Neural cell (in vitro differentiated cells): ENCODE data around the gene GOSR1. TPM values are rescaled to one million over a fixed set of nuclear protein-coding genes. Genes with fewer than 3 reads are reported as not detected.
"Not testable (repeated sequence)": the region's sequence is repeated elsewhere in the genome, so short reads cannot be mapped to it uniquely, and the experiment has no call there.

ENCODE experiments used
- H2AFZ ChIP-seq: fragments of 200-600, 300-800 bp; sonication (generic), shearing (Covaris generic); 2 replicates; pipeline ENCODE4 v1.6.0; 2014; ENCODE audit warnings: low read depth, mild to moderate bottlenecking, antibody characterized with exemption, low read length, moderate library complexity
- H3F3A ChIP-seq: fragments of 200-600 bp; shearing (Covaris generic); 2 replicates; pipeline ENCODE4 v1.6.1; 2016; ENCODE audit warnings: mild to moderate bottlenecking, moderate library complexity, mixed read lengths, antibody characterized with exemption, low read length; ENCODE audit not compliant: insufficient read depth, poor library complexity, severe bottlenecking
- H3K27ac ChIP-seq: fragments of 200-600, 300-800 bp; sonication (generic), shearing (Covaris generic); 2 replicates; pipeline ENCODE4 v1.5.1; 2014; ENCODE audit warnings: mild to moderate bottlenecking, low read length, moderate library complexity
- H3K27me3 ChIP-seq: fragments of 300-800, 200-600 bp; sonication (generic), shearing (Covaris generic); 2 replicates; pipeline ENCODE4 v1.6.0; 2014; ENCODE audit warnings: mild to moderate bottlenecking, low read depth, low read length, moderate library complexity; ENCODE audit not compliant: insufficient read depth
- H3K36me3 ChIP-seq: fragments of 300-800, 200-600 bp; sonication (generic), shearing (Covaris generic); 2 replicates; pipeline ENCODE4 v1.5.1; 2014; ENCODE audit warnings: mild to moderate bottlenecking, antibody characterized with exemption, low read length, moderate library complexity; ENCODE audit not compliant: insufficient read depth
- H3K4me2 ChIP-seq: fragments of 300-800, 200-600 bp; sonication (generic), shearing (Covaris generic); 2 replicates; pipeline ENCODE4 v1.6.0; 2014; ENCODE audit warnings: mild to moderate bottlenecking, low read length
- H3K4me3 ChIP-seq: fragments of 300-800, 200-600 bp; sonication (generic), shearing (Covaris generic); 2 replicates; pipeline ENCODE4 v1.5.1; 2014; ENCODE audit warnings: mild to moderate bottlenecking, low read length, moderate library complexity
- H3K79me2 ChIP-seq: fragments of 200-600 bp; shearing (Covaris generic); replicated peaks from 2 replicates; pipeline ENCODE4 v1.6.0; 2014; ENCODE audit warnings: mild to moderate bottlenecking, low read length, moderate library complexity; ENCODE audit not compliant: insufficient read depth
- H3K9ac ChIP-seq: fragments of 300-800, 200-600 bp; sonication (generic), shearing (Covaris generic); 2 replicates; pipeline ENCODE4 v1.6.1; 2016; ENCODE audit warnings: mild to moderate bottlenecking, low read length, mixed read lengths
- H3K9me2 ChIP-seq: fragments of 200-600 bp; shearing (Covaris generic); 2 replicates; pipeline ENCODE4 v1.6.1; 2016; ENCODE audit warnings: mild to moderate bottlenecking, low read length, mixed read lengths; ENCODE audit not compliant: insufficient read depth
- H3K9me3 ChIP-seq: fragments of 200-600, 300-800 bp; sonication (generic), shearing (Covaris generic); 2 replicates; pipeline ENCODE4 v1.6.1; 2016; ENCODE audit warnings: mild to moderate bottlenecking, mixed run types, low read length, moderate library complexity, mixed read lengths
- H4K20me1 ChIP-seq: fragments of 200-600 bp; shearing (Covaris generic); 2 replicates; pipeline ENCODE4 v1.6.1; 2016; ENCODE audit warnings: mild to moderate bottlenecking, mixed run types; ENCODE audit not compliant: insufficient read depth
- EP300 ChIP-seq: fragments of 450-650 bp; conservative IDR thresholded peaks from 2 replicates; pipeline ENCODE4 v1.6.1; 2014; ENCODE audit warnings: antibody characterized with exemption, mild to moderate bottlenecking, moderate library complexity; ENCODE audit not compliant: poor library complexity, severe bottlenecking
- EZH2 ChIP-seq: fragments of 200-600, 300-800 bp; shearing (Covaris generic), sonication (generic); IDR thresholded peaks from 2 replicates; pipeline ENCODE4 v1.6.1; 2014; ENCODE audit warnings: antibody characterized with exemption, low read length, borderline replicate concordance, mild to moderate bottlenecking; ENCODE audit not compliant: insufficient read depth, poor library complexity, severe bottlenecking
- MXI1 ChIP-seq: fragments of 450-650 bp; conservative IDR thresholded peaks from 2 replicates; pipeline ENCODE4 v1.6.1; 2014; ENCODE audit warnings: antibody characterized with exemption, mild to moderate bottlenecking; ENCODE audit not compliant: poor library complexity, severe bottlenecking
- POLR2AphosphoS5 ChIP-seq: IDR thresholded peaks from 2 replicates; pipeline ENCODE4 v1.6.1; 2012
- RAD21 ChIP-seq: fragments of 450-650 bp; conservative IDR thresholded peaks from 2 replicates; pipeline ENCODE4 v1.6.1; 2014; ENCODE audit warnings: antibody characterized with exemption, mild to moderate bottlenecking, moderate library complexity
- SMC3 ChIP-seq: fragments of 450-650 bp; conservative IDR thresholded peaks from 2 replicates; pipeline ENCODE4 v1.6.1; 2014; ENCODE audit warnings: antibody characterized with exemption, mild to moderate bottlenecking, moderate library complexity; ENCODE audit not compliant: poor library complexity
- TAF1 ChIP-seq: IDR thresholded peaks from 2 replicates; pipeline ENCODE4 v1.6.1; 2012; ENCODE audit warnings: low read depth
- polyA plus RNA-seq: library from polyadenylated mRNA; depleted of rRNA; stranded (reverse); fragments of >200 nt; gene quantifications from 2 replicates; pipeline ENCODE4 v1.2.3, GENCODE V29; 2014
- TF ChIP-seq, protein P1 (sequence below): IDR thresholded peaks from 2 replicates; pipeline ENCODE4 v1.6.1; 2012; ENCODE audit warnings: borderline replicate concordance
- TF ChIP-seq, protein P2 (sequence below): fragments of 450-650 bp; IDR thresholded peaks from 2 replicates; pipeline ENCODE4 v1.5.1; 2014; ENCODE audit warnings: antibody characterized with exemption, mild to moderate bottlenecking, moderate library complexity; ENCODE audit not compliant: poor library complexity, severe bottlenecking

GOSR1 gene
- polyA plus RNA-seq, 1 donor from 2014 or later = 20.1 TPM

DNA sequence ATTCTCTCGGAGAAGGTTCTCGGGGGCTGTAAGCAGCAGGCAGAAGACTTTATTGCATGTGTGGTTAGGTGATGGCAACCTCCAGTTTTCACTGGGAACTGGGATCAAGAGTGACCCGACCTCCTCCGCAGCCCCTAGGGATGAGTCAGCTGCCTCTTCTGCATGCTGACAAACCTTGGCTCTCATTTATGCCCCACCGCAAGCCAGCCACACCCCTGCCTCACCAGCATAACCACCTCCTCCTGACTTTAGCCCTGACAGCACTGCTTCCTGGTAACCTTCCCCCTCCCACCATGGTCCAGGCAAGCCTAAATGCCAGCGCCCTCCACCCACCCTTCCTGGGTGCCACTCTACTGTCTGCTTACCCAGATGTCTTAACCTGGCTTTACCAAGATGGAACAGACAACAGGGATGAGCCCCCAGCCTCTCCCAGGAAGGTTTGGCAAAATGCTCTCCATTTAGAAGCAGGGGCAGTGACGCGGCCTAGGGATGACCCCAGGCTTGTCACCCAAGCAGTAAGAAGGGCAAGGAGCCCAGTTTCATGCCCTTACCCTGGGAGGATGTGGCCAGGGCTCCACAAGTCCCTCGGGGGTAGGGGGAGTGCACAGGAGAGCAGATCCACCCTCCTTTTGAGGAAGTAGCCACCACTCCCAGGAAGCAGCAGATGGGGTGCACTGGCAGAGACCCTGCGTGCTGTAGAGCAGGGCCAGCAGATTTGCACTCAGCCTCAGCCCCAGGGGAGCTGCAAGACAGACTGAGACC is 73.5 kb downstream of the GOSR1 start:
- Histone ChIP-seq H2AFZ (no peak overlapping the region), H3K9me3 (no peaks in the 10 kb centered on the region), H3K36me3 (no peaks in the 10 kb centered on the region), H3K4me3 (no peak overlapping the region), H4K20me1 (no peaks in the 10 kb centered on the region), H3F3A (no peaks in the 10 kb centered on the region), H3K79me2 (no peaks in the 10 kb centered on the region), H3K9me2 (no peaks in the 10 kb centered on the region), H3K9ac (no peak overlapping the region), H3K4me2 (no peak overlapping the region), H3K27me3 (no peaks in the 10 kb centered on the region), H3K27ac (no peak overlapping the region)
- TF ChIP-seq TAF1 (no peak), RAD21 (no peak), MXI1 (no peak), SMC3 (no peak), EP300 (no peak), EZH2 (no peak), POLR2AphosphoS5 (no peak)
- TF ChIP-seq, protein P1, sequence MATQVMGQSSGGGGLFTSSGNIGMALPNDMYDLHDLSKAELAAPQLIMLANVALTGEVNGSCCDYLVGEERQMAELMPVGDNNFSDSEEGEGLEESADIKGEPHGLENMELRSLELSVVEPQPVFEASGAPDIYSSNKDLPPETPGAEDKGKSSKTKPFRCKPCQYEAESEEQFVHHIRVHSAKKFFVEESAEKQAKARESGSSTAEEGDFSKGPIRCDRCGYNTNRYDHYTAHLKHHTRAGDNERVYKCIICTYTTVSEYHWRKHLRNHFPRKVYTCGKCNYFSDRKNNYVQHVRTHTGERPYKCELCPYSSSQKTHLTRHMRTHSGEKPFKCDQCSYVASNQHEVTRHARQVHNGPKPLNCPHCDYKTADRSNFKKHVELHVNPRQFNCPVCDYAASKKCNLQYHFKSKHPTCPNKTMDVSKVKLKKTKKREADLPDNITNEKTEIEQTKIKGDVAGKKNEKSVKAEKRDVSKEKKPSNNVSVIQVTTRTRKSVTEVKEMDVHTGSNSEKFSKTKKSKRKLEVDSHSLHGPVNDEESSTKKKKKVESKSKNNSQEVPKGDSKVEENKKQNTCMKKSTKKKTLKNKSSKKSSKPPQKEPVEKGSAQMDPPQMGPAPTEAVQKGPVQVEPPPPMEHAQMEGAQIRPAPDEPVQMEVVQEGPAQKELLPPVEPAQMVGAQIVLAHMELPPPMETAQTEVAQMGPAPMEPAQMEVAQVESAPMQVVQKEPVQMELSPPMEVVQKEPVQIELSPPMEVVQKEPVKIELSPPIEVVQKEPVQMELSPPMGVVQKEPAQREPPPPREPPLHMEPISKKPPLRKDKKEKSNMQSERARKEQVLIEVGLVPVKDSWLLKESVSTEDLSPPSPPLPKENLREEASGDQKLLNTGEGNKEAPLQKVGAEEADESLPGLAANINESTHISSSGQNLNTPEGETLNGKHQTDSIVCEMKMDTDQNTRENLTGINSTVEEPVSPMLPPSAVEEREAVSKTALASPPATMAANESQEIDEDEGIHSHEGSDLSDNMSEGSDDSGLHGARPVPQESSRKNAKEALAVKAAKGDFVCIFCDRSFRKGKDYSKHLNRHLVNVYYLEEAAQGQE = no peak
- TF ChIP-seq, protein P2, sequence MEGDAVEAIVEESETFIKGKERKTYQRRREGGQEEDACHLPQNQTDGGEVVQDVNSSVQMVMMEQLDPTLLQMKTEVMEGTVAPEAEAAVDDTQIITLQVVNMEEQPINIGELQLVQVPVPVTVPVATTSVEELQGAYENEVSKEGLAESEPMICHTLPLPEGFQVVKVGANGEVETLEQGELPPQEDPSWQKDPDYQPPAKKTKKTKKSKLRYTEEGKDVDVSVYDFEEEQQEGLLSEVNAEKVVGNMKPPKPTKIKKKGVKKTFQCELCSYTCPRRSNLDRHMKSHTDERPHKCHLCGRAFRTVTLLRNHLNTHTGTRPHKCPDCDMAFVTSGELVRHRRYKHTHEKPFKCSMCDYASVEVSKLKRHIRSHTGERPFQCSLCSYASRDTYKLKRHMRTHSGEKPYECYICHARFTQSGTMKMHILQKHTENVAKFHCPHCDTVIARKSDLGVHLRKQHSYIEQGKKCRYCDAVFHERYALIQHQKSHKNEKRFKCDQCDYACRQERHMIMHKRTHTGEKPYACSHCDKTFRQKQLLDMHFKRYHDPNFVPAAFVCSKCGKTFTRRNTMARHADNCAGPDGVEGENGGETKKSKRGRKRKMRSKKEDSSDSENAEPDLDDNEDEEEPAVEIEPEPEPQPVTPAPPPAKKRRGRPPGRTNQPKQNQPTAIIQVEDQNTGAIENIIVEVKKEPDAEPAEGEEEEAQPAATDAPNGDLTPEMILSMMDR = no peak

DNA sequence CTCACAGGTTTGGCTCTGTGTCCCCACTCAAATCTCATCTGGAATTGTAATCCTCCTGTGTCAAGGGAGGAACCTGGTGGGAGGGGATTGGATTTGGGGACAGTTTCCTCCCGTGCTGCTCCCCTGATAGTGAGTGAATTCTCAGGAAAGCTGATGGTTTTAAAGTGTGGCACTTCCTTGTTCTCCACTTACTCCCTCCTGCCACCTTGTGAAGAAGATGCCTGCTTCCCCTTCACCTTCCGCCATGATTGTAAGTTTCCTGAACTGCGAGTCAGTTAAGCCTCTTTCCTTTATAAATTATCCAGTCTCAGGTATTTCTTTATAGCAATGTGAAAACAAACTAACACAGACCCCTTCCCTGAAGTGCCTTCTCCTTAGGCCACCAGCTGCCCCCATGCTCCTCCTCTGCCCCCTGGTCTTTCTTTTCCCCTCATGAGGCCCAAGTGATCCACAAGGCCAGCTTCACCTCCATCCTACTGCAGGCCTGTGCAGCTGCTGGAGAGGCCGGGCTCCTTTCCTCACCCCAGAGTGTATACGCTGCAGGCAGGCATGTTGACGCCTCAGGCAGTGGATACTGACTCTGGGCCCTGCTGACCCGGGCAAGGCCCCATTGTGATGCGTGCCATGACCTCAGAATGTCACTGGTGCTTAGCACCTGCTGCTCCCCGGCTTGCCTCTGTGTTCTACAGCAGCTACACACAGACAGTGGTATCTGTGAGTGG is 74.2 kb downstream of the GOSR1 start:
- H4K20me1 ChIP-seq, H3K9me3 ChIP-seq, H3K36me3 ChIP-seq, H3K4me3 ChIP-seq, H3F3A ChIP-seq, H3K9ac ChIP-seq, H3K9me2 ChIP-seq, H3K4me2 ChIP-seq, H3K27me3 ChIP-seq, H3K27ac ChIP-seq, H3K79me2 ChIP-seq, H2AFZ ChIP-seq: not testable (repeated sequence)
